Measurements from ENCODE around the gene CDK16.

- TF ChIP-seq TAF1 (IDR thresholded peaks at IDR 0.05; ENCODE audit: borderline replicate concordance, low read depth, low read length) (no peak), JUND (IDR thresholded peaks at IDR 0.05) (no peak), RCOR1 (IDR thresholded peaks at IDR 0.05; ENCODE audit: low read length) (no peak), CTCF (IDR thresholded peaks at IDR 0.05) (no peak)
Observed at GRCh38 chrX:47210661-47211425, 7.6 kb upstream of the CDK16 start.

Measured in SK-N-SH (cell line).